ENCODE data around the gene MST1R.

DNA sequence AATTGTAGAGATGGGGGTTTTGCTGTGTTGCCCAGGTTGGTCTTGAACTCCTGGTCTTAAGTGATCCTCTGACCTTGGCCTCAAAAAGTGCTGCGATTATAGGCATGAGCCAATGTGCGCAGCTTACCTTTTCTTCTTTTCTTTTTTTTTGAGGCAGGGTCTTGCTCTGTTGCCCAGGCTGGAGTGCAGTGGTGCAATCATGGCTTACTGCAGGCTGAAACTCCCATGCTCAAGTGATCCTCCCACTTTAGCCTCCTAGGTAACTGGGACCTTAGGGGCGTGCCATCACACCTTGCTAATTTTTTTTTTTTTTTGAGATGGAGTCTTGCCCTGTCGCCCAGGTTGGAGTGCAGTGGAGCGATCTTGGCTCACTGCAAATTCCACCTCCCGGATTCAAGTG, 49.3 kb upstream of the MST1R start:
- TF ChIP-seq EZH2 (IDR thresholded peaks at IDR 0.05; ENCODE audit: low read length) = no peak
- TF ChIP-seq CTCF (optimal IDR thresholded peaks at IDR 0.05 in 1 of 3, IDR thresholded peaks at IDR 0.05 in 1 of 3, conservative IDR thresholded peaks at IDR 0.05 in 1 of 3; ENCODE audit: extremely low read depth in 1 of 3, insufficient read depth in 2 of 3, low read length in 3 of 3) = no peak

Data from keratinocyte (primary cell).